ENCODE measurements around the gene EIF4G3. TPM values are rescaled to one million over a fixed set of nuclear protein-coding genes. Genes with fewer than 3 reads are reported as not detected.
A peak's percentile ranks its signal among the peaks of the same experiment; 100 is the strongest.

The EIF4G3 gene
- total RNA-seq, 1 experiment from 2014 or later, result 72.0 TPM

GRCh38 chr1:21123287-21123948, 53.3 kb downstream of the EIF4G3 start:
- no peak for TF ChIP-seq CTCF (conservative IDR thresholded peaks at IDR 0.05)
- no peak overlapping the region for H3K4me3 Mint-ChIP-seq
- no peak overlapping the region for H3K14ac ChIP-seq (ENCODE audit: insufficient read depth, low read length)
- no peaks in the 10 kb centered on the region for H3K9me3 ChIP-seq (ENCODE audit: control insufficient read depth, low read depth, low read length)
- WGBS (ENCODE audit: extremely low coverage, insufficient read length, low lambda C conversion rate), result no CpG with 5 or more reads among the region's 6 CpGs
- no peak overlapping the region for H2BK12ac ChIP-seq (ENCODE audit: insufficient read length, low read depth, low read length)
- no peak overlapping the region for H4K8ac ChIP-seq (replicated peaks; ENCODE audit: insufficient read length, low read depth, low read length)
- no peaks in the 10 kb centered on the region for H3K27me3 ChIP-seq (ENCODE audit: insufficient read depth, low read length)
- H3T11ph ChIP-seq (ENCODE audit: low read length), result no peak overlapping the region
- no peaks in the 10 kb centered on the region for H3K27me3 Mint-ChIP-seq (ENCODE audit: low read depth)
- H3K4me1 ChIP-seq (ENCODE audit: insufficient read depth, low read length), result no peaks in the 10 kb centered on the region
- H2BK5ac ChIP-seq (ENCODE audit: insufficient read length, low read length), result no peak overlapping the region
- no peak overlapping the region for H2BK15ac ChIP-seq (ENCODE audit: low read depth, low read length)
- H3K27ac ChIP-seq (ENCODE audit: insufficient read length, low read depth, low read length), result no peak overlapping the region
- peaks cover 14 to 22% of the 10 kb centered on the region in 2 experiments for H3K4me1 Mint-ChIP-seq
- H2BK20ac ChIP-seq (ENCODE audit: low read depth, low read length, poor library complexity, severe bottlenecking), result no peak overlapping the region
- H3K9ac ChIP-seq (ENCODE audit: extremely low read depth, insufficient read length, low read length), result no peak overlapping the region
- H3K4ac ChIP-seq (ENCODE audit: low read depth, low read length), result no peak overlapping the region
- no peaks in the 10 kb centered on the region for H3K9me3 Mint-ChIP-seq
- peaks cover 4% of the 10 kb centered on the region; the same call in 1 of the 2 replicates for H3K79me2 ChIP-seq (ENCODE audit: insufficient read depth, low read length)
- no peak overlapping the region for H3K56ac ChIP-seq (ENCODE audit: insufficient read length, low read depth, low read length)
- H3K23ac ChIP-seq (ENCODE audit: insufficient read length, low read depth, low read length), result no peak overlapping the region
- H3K4me2 ChIP-seq (ENCODE audit: insufficient read depth, insufficient read length, low read length), result no peak overlapping the region
- no peak overlapping the region for H4K91ac ChIP-seq (ENCODE audit: insufficient read length, low read depth, low read length)
- no peak overlapping the region for H2BK120ac ChIP-seq (ENCODE audit: low read depth, low read length, poor library complexity, severe bottlenecking)
- H3K79me1 ChIP-seq (ENCODE audit: insufficient read depth, low read depth, low read length, poor library complexity, severe bottlenecking), result no peaks in the 10 kb centered on the region
- peak overlapping the region in 1 of 3 experiments; percentile 74; a peak in 3 of 7 replicates for H3K27ac Mint-ChIP-seq
- no peaks in the 10 kb centered on the region for H4K20me1 ChIP-seq (ENCODE audit: control insufficient read depth, insufficient read depth, insufficient read length)
- no peaks in the 10 kb centered on the region for H3K23me2 ChIP-seq (ENCODE audit: insufficient read length, low read depth, low read length, poor library complexity, severe bottlenecking)
- no peak overlapping the region for H3K18ac ChIP-seq (ENCODE audit: insufficient read length, low read depth, low read length)
- no peak for DNase-seq
- peaks cover 8 to 13% (median 10%) of the 10 kb centered on the region in 3 experiments; a peak in 6 of 7 replicates for H3K36me3 Mint-ChIP-seq (ENCODE audit: insufficient read depth in 1 of 3, low read depth in 3 of 3)
- H4K5ac ChIP-seq (ENCODE audit: insufficient read length, low read depth, low read length), result no peak overlapping the region
- H2AK5ac ChIP-seq (ENCODE audit: insufficient read length, low read length), result no peak overlapping the region
- H2AFZ ChIP-seq (ENCODE audit: low read length), result no peak overlapping the region
